Measurements from ENCODE around the gene IGF2.

Gene IGF2

GRCh38 chr11:2146051-2146450 lies 6.9 kb upstream of the IGF2 start:
- TF ChIP-seq CTCF (IDR thresholded peaks at IDR 0.05; ENCODE audit: low read depth, low read length, missing control alignments): no peak
- no peak overlapping the region for H3K4me3 ChIP-seq (replicated peaks; ENCODE audit: low read depth, low read length)
- no peak for DNase-seq (ENCODE audit: extremely low read depth, low read depth)

- no peak for DNase-seq (ENCODE audit: extremely low read depth, low read depth)
- no peak overlapping the region for H3K4me3 ChIP-seq (replicated peaks; ENCODE audit: low read depth, low read length)
- TF ChIP-seq CTCF (IDR thresholded peaks at IDR 0.05; ENCODE audit: low read depth, low read length, missing control alignments): no peak
Measured at GRCh38 chr11:2144544-2145248, 5.5 kb upstream of the IGF2 start.

GRCh38 chr11:2143799-2144543 lies 4.8 kb upstream of the IGF2 start:
- no peak for DNase-seq (ENCODE audit: extremely low read depth, low read depth)
- no peak overlapping the region for H3K4me3 ChIP-seq (replicated peaks; ENCODE audit: low read depth, low read length)
- no peak for TF ChIP-seq CTCF (IDR thresholded peaks at IDR 0.05; ENCODE audit: low read depth, low read length, missing control alignments)

- H3K4me3 ChIP-seq (replicated peaks; ENCODE audit: low read depth, low read length): no peak overlapping the region
Measured at GRCh38 chr11:2143477-2143798, 4.2 kb upstream of the IGF2 start.

GRCh38 chr11:2142762-2143202 lies 3.6 kb upstream of the IGF2 start:
- no peak for DNase-seq (ENCODE audit: extremely low read depth, low read depth)
- no peak for TF ChIP-seq CTCF (IDR thresholded peaks at IDR 0.05; ENCODE audit: low read depth, low read length, missing control alignments)
- no peak overlapping the region for H3K4me3 ChIP-seq (replicated peaks; ENCODE audit: low read depth, low read length)

More at GRCh38 chr11:2143477-2143798, 4.2 kb upstream of the IGF2 start:
- no peak for DNase-seq (ENCODE audit: extremely low read depth, low read depth)
- no peak for TF ChIP-seq CTCF (IDR thresholded peaks at IDR 0.05; ENCODE audit: low read depth, low read length, missing control alignments)

- TF ChIP-seq CTCF (IDR thresholded peaks at IDR 0.05; ENCODE audit: low read depth, low read length, missing control alignments): no peak
- DNase-seq (ENCODE audit: extremely low read depth, low read depth): no peak
- no peak overlapping the region for H3K4me3 ChIP-seq (replicated peaks; ENCODE audit: low read depth, low read length)
Measured at GRCh38 chr11:2142300-2142759, 3.1 kb upstream of the IGF2 start.
